ENCODE data around the gene TMEM132D. TPM values are rescaled to one million over a fixed set of nuclear protein-coding genes. Genes with fewer than 3 reads are reported as not detected.

Gene TMEM132D
- polyA plus RNA-seq, 1 experiment, result 0.02 TPM

DNA sequence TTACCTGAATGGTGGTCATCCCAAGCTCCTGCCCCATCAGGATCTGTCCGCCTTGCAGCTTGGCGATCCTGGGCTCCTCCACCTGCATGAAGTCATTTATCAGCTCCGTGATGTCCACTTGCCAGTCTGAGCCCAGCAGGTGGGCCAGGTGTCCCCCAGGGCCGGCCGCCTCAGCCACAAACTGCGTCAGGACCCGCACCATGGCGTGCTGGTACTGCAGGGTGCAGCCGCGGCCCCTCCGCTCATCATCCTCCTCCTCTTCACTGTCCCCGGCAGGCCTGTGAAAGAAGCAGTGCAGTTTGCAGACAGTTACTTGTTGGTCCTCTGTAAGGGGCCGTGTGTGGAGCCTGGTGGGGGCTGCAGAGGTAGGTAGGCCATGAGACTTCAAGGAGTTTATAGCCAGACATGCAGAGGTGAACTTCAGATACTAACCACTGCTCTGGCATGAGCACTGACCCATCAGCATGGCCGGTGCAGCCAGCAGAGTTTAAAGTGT lies 822.0 kb downstream of the TMEM132D start:
- ChIA-PET POLR2A (no interaction called here), CTCF (no interaction called here)
- H3K36me3 ChIP-seq (ENCODE audit: control insufficient read depth, insufficient read depth, low read length), result no peaks in the 10 kb centered on the region
- H3K27me3 ChIP-seq (ENCODE audit: control insufficient read depth, insufficient read depth, low read length), result no peaks in the 10 kb centered on the region
- DNase-seq (ENCODE audit: low read depth), result no peak
- no peak overlapping the region for H3K4me3 ChIP-seq (ENCODE audit: low read depth, low read length)
- TF ChIP-seq, protein P1, sequence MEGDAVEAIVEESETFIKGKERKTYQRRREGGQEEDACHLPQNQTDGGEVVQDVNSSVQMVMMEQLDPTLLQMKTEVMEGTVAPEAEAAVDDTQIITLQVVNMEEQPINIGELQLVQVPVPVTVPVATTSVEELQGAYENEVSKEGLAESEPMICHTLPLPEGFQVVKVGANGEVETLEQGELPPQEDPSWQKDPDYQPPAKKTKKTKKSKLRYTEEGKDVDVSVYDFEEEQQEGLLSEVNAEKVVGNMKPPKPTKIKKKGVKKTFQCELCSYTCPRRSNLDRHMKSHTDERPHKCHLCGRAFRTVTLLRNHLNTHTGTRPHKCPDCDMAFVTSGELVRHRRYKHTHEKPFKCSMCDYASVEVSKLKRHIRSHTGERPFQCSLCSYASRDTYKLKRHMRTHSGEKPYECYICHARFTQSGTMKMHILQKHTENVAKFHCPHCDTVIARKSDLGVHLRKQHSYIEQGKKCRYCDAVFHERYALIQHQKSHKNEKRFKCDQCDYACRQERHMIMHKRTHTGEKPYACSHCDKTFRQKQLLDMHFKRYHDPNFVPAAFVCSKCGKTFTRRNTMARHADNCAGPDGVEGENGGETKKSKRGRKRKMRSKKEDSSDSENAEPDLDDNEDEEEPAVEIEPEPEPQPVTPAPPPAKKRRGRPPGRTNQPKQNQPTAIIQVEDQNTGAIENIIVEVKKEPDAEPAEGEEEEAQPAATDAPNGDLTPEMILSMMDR (IDR thresholded peaks at IDR 0.05; ENCODE audit: insufficient read depth, low read depth, low read length), result no peak

DNA sequence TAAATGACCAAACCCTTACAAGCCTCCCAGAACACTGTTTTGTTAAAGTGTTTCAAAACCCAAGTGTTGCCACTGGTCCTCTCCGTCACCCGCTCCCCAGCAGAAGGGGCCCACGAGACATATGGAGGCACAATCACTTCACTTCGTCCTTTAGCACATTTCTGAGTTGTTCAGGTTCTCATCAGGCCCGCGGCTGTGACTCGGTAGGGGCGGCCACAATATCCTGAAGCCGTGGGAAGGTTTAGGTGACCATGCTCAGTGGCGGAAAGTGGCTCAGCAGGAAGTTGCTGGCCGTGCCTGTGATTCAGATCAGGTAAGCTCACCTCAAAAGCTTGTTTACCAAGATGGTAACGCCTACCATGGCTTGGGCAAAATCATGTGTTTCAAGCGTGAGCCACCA lies 823.0 kb downstream of the TMEM132D start:
- POLR2A ChIA-PET, result no interaction called here
- CTCF ChIA-PET, result no interaction called here
- H3K27me3 ChIP-seq (ENCODE audit: control insufficient read depth, insufficient read depth, low read length), result no peaks in the 10 kb centered on the region
- TF ChIP-seq, protein P1 (IDR thresholded peaks at IDR 0.05; ENCODE audit: insufficient read depth, low read depth, low read length), result no peak
- no peak for DNase-seq (ENCODE audit: low read depth)
- no peaks in the 10 kb centered on the region for H3K36me3 ChIP-seq (ENCODE audit: control insufficient read depth, insufficient read depth, low read length)
- H3K4me3 ChIP-seq (ENCODE audit: low read depth, low read length), result no peak overlapping the region

DNA sequence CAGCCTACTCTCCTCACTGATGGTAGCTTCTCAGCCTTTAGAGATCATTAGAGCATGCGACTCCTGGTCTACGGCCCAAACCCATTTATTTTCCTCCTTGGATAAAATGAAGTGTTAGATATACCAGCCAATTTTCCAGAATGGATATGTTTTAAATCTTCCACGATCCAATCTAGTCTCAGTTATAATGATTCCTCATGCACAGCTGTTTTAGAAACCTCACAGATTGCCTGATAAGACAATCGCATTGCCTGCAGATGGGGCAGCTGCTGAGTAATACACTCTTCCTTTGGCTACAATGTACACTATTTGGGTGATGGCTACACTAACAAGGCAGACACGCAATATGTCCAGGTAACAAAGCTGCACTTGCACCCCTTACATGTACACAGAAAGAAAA lies 823.4 kb downstream of the TMEM132D start:
- H3K4me3 ChIP-seq (ENCODE audit: low read depth, low read length), result no peak overlapping the region
- POLR2A ChIA-PET, result no interaction called here
- DNase-seq (ENCODE audit: low read depth), result no peak
- H3K36me3 ChIP-seq (ENCODE audit: control insufficient read depth, insufficient read depth, low read length), result no peaks in the 10 kb centered on the region
- CTCF ChIA-PET, result no interaction called here
- H3K27me3 ChIP-seq (ENCODE audit: control insufficient read depth, insufficient read depth, low read length), result no peaks in the 10 kb centered on the region
- TF ChIP-seq, protein P1 (IDR thresholded peaks at IDR 0.05; ENCODE audit: insufficient read depth, low read depth, low read length), result no peak

DNA sequence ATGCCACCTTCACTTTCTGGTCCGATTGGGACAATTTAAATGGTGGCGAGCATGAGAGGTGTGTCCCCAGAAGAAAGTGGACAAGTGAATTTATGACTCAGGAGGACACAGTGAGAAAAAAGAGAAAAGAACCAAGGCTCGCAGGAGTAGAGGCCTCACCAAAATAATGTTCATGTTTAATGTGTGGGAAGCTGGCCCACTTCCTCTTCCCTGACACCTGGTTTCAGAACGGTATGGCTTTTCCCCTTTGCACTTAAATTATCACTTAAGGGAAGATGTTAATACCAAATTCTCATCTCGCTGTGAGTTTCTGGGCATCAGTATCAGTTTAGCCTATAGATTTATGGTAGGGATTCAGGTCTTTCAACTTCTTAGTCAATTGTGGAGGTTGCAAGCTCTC lies 824.1 kb downstream of the TMEM132D start:
- H3K27me3 ChIP-seq (ENCODE audit: control insufficient read depth, insufficient read depth, low read length), result no peaks in the 10 kb centered on the region
- DNase-seq (ENCODE audit: low read depth), result no peak
- CTCF ChIA-PET, result no interaction called here
- POLR2A ChIA-PET, result no interaction called here
- H3K4me3 ChIP-seq (ENCODE audit: low read depth, low read length), result no peak overlapping the region
- TF ChIP-seq, protein P1 (IDR thresholded peaks at IDR 0.05; ENCODE audit: insufficient read depth, low read depth, low read length), result no peak
- no peaks in the 10 kb centered on the region for H3K36me3 ChIP-seq (ENCODE audit: control insufficient read depth, insufficient read depth, low read length)

DNA sequence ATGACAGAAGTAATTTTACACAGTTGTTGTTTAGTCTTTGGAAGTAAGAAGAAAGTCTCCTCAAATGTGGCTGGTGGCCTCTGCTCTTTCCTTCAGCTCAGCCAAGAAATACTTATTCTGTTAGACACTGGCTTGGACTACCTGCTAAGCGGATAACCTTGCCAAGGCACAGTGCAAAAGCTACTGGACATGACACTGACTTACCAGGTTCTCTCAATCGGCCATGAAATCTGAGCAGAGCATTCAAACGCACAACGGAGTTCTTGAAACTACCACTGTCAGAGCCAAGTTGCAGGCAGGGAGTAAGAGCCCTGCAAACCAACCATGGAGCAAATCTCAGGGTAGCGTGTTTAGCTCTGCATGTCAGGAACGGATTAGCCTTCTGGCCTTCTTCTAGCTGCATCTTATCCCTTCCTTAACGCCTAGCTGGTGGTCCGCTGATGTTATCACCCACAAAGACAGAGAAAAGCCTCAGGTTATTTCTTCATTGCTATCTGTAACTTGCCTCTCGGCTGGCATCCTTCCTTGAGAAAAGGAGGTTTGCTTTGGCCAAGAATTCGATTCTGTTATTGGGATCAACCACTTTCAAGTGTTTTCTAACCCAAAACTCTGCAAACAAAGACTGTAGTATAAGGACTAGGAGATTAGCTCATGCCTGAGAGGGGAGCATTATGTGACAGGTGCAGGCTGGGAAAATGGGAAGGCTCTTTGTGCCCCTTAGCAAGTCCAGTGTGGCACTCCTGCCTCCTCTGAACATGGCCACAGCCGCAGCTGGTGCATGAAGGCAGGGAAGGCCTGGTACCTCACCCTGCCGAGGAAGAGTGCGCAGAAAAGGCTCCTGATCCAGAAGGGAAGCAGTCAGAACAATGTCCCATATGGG lies 827.1 kb downstream of the TMEM132D start:
- DNase-seq (ENCODE audit: low read depth), result no peak

More for the DNA sequence above, 827.1 kb downstream of the TMEM132D start:
- ChIA-PET POLR2A (no interaction called here), CTCF (no interaction called here)
- Histone ChIP-seq H3K27me3 (ENCODE audit: control insufficient read depth, insufficient read depth, low read length) (no peaks in the 10 kb centered on the region), H3K36me3 (ENCODE audit: control insufficient read depth, insufficient read depth, low read length) (no peaks in the 10 kb centered on the region), H3K4me3 (ENCODE audit: low read depth, low read length) (no peak overlapping the region)
- TF ChIP-seq, protein P1 (IDR thresholded peaks at IDR 0.05; ENCODE audit: insufficient read depth, low read depth, low read length), result no peak
